SKM-1 treated with dmso at 0.1 percent for 144 hours (cell line): ENCODE results near the gene KIAA1328.
"Not testable (repeated sequence)": the region's sequence is repeated elsewhere in the genome, so short reads cannot be mapped to it uniquely, and the experiment has no call there.

Source experiments
- DNase-seq: peaks from one replicate; lab custom pipeline; 2025; ENCODE audit not compliant: unreplicated experiment; lab: John Stamatoyannopoulos, UW

The KIAA1328 gene

DNA sequence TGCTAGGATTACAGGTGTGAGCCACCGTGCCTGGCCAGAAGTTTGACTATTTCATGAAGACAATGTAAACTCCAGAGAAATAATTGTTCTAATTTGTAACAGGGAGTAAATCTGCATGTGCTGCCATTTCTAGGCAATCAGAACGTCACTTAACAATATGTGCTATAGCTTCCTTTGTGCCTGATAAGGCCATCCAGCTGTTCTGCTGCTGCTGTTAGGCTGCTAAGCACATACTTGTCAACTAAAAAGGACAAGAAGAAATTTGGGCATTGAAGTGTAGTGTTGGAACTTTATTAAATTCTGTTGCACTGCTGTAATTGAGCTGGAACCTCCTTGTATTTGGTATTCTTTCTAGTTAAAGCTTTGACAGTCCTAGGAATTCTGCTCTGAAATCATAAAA lies 57.1 kb downstream of the KIAA1328 start:
- DNase-seq = no peak

DNA sequence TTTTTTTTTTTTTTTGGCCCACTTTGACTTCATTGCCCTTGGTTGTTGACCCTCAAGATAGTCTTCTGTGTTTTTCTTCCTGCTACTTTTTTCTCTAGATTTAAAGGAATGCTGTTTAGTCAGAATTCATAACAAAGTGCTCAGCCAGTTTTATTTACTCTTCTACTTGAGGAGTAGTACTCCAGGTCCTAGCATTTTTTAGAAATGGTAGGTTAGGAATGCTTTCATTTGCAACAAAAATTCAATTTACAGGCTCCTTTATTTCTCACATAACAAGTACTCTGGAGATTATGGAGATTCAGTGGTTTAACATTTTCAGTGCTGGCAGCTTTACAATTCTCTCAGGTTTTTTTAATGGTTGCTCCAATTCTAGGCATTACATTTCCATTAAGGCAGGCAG lies 58.2 kb downstream of the KIAA1328 start:
- DNase-seq = no peak

- DNase-seq = no peak
These were observed 58.9 kb downstream of the KIAA1328 start for GRCh38 chr18:36887864-36888263.

GRCh38 chr18:36888778-36889177 lies 59.9 kb downstream of the KIAA1328 start:
- no peak for DNase-seq

DNA sequence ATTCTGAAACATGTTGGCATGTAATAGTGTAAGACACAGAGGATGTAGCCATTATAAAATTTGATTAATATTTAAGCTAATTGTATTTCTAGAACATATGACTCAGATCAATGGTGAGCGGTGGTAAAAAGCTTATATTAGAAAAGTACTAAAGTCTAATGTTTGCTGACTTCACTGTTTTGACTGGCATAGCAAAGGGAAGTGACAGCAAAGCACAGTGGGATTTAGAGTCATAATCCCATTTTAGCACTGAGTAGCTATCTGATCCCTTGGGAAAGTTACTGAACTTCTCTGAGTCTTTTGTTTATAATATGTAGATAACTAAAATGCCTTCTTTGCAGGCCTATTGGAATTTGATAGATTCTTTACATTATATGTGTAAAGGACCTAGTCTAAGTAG lies 60.4 kb downstream of the KIAA1328 start:
- no peak for DNase-seq

DNA sequence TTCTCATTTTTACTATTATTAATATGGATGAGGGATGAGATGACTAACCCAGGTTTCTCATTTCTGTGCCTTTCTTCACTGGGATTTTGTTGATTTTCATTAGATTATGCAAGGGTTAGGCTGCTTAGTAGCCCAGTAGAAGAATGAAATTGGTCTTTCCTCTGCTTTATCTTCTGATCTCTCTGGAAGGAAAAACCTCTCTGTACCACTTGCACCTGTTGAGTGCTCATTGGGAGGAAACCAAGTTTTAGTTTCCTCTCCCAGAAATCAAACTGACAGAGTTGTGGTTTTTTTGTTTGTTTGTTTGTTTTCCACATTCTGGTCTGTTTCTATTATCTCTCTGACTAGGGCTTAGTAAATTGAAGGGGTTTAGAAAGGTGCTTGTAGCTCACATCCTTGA lies 60.8 kb downstream of the KIAA1328 start:
- no peak for DNase-seq

- DNase-seq = no peak
These were observed 61.7 kb downstream of the KIAA1328 start for GRCh38 chr18:36890598-36890997.

- no peak for DNase-seq
These were observed 64.3 kb downstream of the KIAA1328 start for GRCh38 chr18:36893227-36893626.

GRCh38 chr18:36895606-36896005 lies 66.7 kb downstream of the KIAA1328 start:
- DNase-seq = no peak

DNA sequence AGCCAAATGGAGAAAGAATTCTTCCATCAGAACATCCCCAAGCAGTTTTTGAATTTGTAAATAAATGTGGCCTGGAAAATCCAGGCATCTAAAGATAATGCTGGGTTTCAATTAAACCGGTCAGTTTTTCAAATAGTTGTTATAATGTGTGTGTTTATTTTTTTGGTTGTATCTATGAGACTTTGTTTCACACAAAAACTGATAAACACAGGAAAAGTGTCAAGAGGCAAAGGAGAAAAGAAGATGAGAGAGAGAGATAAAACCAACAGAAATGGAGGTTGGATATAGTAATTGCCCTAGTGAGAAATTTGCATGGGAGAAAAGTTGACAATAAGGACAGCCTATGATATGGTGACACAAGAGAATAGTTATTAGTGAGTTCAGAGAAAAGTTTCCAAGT lies 68.3 kb downstream of the KIAA1328 start:
- no peak for DNase-seq

- peak; percentile 1 for DNase-seq
These were observed 70.4 kb downstream of the KIAA1328 start for GRCh38 chr18:36899289-36899688.

- DNase-seq = no peak
These were observed 71.5 kb downstream of the KIAA1328 start for GRCh38 chr18:36900466-36900865.

- no peak for DNase-seq
These were observed 72.4 kb downstream of the KIAA1328 start for GRCh38 chr18:36901277-36901701.

DNA sequence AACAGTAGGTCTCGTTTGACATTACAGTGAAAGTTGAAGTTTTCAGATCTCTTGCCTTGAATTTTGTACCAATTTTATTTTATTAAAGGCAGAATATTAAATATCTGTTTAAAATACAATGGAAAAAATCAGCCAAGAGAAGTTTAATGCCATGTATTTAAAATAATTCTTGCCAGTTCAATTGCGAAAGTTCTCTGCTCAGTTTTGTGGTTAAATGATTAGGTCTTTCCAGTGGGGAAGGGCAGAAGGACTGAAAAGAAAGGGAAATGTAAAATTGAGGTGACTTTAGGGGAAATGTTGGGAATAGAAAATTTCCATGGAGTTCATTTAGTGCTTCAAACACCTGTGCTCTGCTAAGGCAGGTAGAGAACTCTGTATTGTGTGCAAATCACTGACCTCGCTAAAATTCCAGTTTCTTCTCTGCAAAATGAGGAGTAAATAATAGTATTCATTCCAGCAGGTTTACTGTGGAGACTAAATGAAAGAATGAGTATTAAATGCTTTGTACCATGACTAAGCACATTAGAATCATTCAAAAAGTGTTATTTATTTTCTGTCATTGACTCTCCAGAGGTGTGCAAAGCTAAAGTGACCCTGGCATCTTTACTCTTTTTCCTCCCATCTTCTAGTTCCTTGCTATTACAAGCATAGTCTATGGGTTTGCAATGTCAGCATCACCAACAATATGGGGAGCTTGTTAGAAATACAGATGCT lies 74.4 kb downstream of the KIAA1328 start:
- no peak for DNase-seq

GRCh38 chr18:36905571-36905970 lies 76.6 kb downstream of the KIAA1328 start:
- no peak for DNase-seq

GRCh38 chr18:36909282-36909681 lies 80.4 kb downstream of the KIAA1328 start:
- DNase-seq = not testable (repeated sequence)

DNA sequence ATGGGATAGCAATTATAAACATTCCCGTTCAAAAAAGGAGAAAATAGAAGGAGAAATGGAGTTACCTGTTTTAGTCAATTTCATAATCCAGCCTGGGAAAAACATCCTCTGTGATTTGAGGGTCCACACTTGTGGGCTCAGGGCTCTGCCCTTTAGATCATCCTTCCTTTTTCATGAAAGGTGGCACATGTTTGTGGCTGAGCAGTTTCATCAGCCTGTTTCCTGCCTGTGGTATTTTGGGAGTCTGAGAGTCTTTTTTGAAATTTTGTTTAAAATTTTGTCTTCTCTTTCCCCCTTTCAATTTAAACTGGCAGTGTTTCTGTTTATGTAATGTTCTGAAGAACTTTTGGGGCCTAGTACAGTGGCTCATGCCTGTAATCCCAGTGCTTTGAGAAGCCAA lies 84.0 kb downstream of the KIAA1328 start:
- peak; percentile 24 for DNase-seq

DNA sequence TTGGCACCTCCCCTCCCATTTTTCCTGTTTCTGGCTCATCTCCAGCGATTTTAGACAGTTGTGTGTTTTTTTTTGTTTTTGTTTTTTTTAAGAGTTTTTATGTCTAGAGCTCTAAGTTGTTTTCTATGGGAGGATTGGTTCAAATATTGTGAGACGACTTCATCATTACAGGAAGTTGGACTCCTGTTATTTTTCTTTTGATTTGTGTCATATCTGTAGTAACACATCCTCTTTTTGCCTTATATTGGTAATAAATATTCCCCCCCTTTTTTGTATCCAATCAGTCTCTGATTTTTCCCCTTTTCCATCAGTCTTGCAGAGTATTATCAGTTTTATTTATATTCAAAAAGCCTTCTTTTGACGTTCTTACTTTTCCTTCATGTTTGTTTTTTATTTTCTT lies 89.0 kb downstream of the KIAA1328 start:
- DNase-seq = no peak

GRCh38 chr18:36929601-36930000 lies 100.7 kb downstream of the KIAA1328 start:
- DNase-seq = no peak

- DNase-seq = no peak
These were observed 102.2 kb downstream of the KIAA1328 start for GRCh38 chr18:36931106-36931505.

DNA sequence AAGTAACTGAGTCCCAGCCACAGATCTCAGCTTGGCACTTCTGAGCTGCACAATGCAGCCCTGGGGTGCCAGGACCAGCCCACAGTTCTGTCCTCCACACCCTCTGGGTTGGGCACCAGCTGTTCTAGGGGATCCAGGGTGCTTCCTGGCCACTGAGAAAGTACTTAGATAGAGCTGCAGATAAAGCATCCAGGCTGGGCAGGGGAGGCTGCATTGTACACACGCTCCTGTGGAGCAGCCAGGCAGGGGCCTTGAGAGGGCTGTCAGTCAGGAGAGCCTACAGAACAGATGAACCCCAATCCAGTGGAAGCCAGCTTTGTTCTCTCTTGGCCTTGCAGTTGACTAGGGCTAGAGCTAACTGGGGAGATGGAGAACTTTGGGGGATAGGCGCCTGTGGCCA lies 104.6 kb downstream of the KIAA1328 start:
- DNase-seq = no peak

DNA sequence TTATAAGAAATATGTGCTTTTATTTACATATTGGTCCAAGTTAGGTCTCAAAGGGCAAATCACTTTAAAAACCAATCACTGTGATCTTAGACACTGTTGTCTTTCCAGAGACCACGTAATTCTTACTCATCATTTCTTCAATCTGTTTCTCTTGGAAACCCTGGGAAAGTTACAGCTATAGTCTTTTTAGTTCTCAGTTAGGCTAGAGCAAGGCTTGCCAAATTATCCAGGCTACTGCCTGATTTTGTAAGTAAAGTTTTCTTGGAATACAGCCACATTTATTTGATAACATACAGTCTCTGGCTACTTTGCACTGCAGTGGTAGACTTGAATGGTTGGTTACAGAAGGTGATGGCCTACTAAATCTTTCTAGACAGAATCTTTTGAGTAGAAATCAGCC lies 106.0 kb downstream of the KIAA1328 start:
- DNase-seq = no peak

- peak; percentile 52 for DNase-seq
These were observed 113.3 kb downstream of the KIAA1328 start for GRCh38 chr18:36942264-36942663.
